Iris pigment epithelial cell (primary cell): Measurements from ENCODE around the gene TTC28.

Experiments
- DNase-seq: peaks from one replicate; pipeline ENCODE4 v3.0.0-alpha.2; 2011; ENCODE audit warnings: low read depth

TTC28 gene

GRCh38 chr22:28001171-28001835 lies 678.3 kb downstream of the TTC28 start:
- DNase-seq, result no peak

GRCh38 chr22:28000361-28000760 lies 679.3 kb downstream of the TTC28 start:
- no peak for DNase-seq

GRCh38 chr22:27999876-28000275 lies 679.8 kb downstream of the TTC28 start:
- no peak for DNase-seq

- DNase-seq, result no peak
Measured at GRCh38 chr22:27998511-27999410, 680.9 kb downstream of the TTC28 start.

- no peak for DNase-seq
Measured at GRCh38 chr22:27997538-27997937, 682.1 kb downstream of the TTC28 start.

GRCh38 chr22:27996981-27997380 lies 682.7 kb downstream of the TTC28 start:
- no peak for DNase-seq

GRCh38 chr22:27996529-27996925 lies 683.1 kb downstream of the TTC28 start:
- DNase-seq, result no peak

GRCh38 chr22:27995801-27996528 lies 683.7 kb downstream of the TTC28 start:
- DNase-seq, result no peak

GRCh38 chr22:27994481-27995331 lies 684.9 kb downstream of the TTC28 start:
- DNase-seq, result no peak

- no peak for DNase-seq
Measured at GRCh38 chr22:27993774-27994350, 685.8 kb downstream of the TTC28 start.

- no peak for DNase-seq
Measured at GRCh38 chr22:27993201-27993635, 686.4 kb downstream of the TTC28 start.

- DNase-seq, result no peak
Measured at GRCh38 chr22:27992294-27993165, 687.1 kb downstream of the TTC28 start.

GRCh38 chr22:27991586-27992293 lies 687.9 kb downstream of the TTC28 start:
- no peak for DNase-seq

- DNase-seq, result peak; percentile 38
Measured at GRCh38 chr22:27990879-27991278, 688.8 kb downstream of the TTC28 start.

GRCh38 chr22:27990451-27990840 lies 689.2 kb downstream of the TTC28 start:
- no peak for DNase-seq

GRCh38 chr22:27989758-27990450 lies 689.7 kb downstream of the TTC28 start:
- DNase-seq, result no peak

- no peak for DNase-seq
Measured at GRCh38 chr22:27988704-27989103, 690.9 kb downstream of the TTC28 start.

- peak; percentile 87 for DNase-seq
Measured at GRCh38 chr22:27987557-27987956, 692.1 kb downstream of the TTC28 start.

- no peak for DNase-seq
Measured at GRCh38 chr22:27986937-27987336, 692.7 kb downstream of the TTC28 start.
